GM18502 (cell line): ENCODE results near the gene FAM186B.

Experiments
- ATAC-seq: cut with Tn5 transposase; IDR thresholded peaks from one replicate; pipeline ENCODE4 v1.9.1; 2021; ENCODE audit warnings: mild to moderate bottlenecking; ENCODE audit not compliant: unreplicated experiment, poor library complexity

The FAM186B gene

GRCh38 chr12:49556391-49557186 is 48.9 kb downstream of the FAM186B start:
- ATAC-seq = no peak

DNA sequence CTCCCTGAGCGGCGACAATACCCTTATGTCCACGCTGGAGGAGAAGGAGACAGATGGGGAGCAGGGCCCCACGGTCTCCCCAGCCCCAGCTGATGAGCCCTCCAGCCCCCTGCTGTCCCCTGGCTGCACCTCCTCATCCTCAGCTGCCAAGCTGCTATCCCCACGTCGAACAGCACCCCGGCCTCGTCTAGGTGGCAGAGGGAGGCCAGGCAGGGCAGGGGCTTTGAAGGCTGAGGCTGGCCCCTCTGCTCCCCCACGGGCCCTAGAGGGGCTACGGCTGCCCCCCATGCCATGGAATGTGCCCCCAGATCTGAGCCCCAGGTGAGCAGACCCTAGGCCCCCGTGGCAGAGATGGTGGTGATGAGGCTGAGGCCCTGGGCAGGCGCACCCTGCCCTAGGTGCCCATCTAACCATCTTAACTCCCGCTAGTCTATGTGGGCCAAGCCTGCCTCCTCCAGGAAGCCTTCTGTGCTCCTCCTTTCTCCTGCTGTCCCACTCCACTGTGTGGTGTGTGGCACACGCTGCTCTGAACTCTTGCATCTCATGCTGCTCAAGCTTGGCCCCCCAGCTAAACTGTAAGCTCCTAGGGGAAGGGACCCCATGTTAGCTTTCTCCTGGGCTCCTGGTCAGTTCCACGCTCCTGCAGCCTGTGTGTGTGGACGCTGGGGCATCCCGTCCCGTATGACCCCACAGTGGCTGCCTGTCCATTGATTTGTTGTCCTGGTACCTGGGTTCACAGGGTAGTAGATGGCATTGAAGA is 49.6 kb downstream of the FAM186B start:
- ATAC-seq = no peak

DNA sequence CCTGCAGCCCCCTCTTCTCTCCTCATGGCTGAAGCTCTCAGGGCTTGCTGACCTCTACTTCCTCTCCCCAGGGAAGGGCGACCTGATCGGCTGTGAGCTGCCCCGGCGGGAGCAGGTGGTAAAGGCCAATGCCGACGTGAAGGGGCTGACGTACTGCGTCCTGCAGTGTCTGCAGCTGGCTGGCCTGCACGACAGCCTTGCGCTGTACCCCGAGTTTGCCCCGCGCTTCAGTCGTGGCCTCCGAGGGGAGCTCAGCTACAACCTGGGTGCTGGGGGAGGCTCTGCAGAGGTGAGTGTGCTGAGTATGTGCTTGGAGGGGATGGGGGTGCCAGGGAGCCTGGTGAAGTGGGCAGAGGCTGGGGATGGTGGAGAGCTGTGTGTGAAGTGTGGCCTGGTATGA is 51.2 kb downstream of the FAM186B start:
- ATAC-seq = no peak

- no peak for ATAC-seq
Measured at GRCh38 chr12:49553512-49554088, 51.8 kb downstream of the FAM186B start.

GRCh38 chr12:49552899-49553298 is 52.5 kb downstream of the FAM186B start:
- ATAC-seq = no peak

- no peak for ATAC-seq
Measured at GRCh38 chr12:49552425-49552824, 53.0 kb downstream of the FAM186B start.

DNA sequence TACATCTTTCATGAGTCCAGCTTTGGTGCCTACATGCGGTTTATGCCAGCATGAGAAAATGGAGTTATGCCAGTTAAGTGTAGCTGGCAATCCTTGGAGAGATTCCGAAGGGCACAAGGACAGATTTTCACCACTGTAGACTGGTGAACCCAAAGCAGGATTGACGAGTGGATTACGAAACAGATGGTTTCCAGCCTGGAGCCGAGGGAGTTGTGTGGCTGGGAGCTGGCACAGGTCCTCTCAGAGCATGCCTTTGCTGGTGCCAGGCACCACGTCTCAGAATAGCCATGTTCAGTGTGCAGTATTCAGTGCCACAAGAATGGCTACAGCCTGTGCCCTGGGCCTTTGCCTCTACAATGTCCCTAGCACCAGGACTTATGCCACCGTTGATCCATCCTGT is 53.4 kb downstream of the FAM186B start:
- no peak for ATAC-seq

DNA sequence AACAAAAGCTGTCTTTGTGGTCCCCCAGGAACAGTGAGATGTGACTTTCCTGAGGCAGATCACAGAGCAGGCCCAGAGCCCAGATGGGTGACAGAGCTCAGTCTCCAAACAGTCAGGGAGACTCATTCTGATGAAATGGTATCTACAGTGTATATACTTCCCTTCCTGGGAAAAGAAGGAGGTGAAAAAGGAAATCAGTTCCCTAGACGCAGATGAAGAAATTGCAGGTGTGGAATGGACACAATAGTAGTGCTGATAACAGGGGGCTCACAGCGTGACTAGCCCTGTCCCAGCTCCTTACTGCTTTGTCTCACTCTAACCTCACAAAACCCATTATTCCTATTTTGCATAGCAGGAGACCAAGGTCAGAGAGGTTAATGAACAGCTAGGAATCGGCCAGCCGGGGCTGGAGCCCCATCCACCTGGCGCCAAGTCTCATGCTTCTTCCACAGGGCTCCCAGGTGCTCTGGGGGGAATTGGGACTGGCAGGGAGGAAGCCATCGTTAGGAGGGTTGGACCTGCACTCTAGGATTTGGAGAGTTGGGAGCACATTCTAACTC is 54.7 kb downstream of the FAM186B start:
- ATAC-seq = no peak

GRCh38 chr12:49549735-49550692 is 55.4 kb downstream of the FAM186B start:
- ATAC-seq = no peak

DNA sequence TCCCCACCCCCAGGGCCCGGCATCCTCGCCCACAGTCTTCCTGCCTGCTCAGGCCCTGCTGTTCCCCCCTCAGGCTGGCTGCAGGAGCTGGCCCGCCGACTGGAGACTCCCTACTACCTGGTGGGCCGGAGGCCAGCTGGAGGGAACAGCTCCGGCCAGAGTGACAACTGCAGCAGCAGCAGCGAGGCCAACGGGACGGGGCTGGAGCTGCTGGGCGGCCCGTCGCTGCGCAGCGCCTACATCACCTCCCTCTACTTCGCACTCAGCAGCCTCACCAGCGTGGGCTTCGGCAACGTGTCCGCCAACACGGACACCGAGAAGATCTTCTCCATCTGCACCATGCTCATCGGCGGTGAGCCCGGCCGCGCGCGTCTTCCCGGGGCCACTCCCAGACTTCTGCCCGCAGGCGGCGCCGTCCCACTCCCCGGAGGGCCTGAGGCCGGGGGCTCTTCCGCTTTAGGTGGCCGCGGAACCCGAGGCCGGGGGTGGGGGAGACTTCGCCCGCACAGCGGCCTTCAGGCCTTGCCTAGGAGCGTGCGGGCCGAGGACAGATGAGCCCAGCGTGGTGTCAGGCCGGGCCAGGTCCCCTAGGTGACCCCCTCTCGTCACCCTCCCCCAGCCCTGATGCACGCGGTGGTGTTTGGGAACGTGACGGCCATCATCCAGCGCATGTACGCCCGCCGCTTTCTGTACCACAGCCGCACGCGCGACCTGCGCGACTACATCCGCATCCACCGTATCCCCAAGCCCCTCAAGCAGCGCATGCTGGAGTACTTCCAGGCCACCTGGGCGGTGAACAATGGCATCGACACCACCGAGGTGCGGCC is 56.4 kb downstream of the FAM186B start:
- no peak for ATAC-seq

GRCh38 chr12:49548481-49548821 is 57.0 kb downstream of the FAM186B start:
- ATAC-seq = no peak

- ATAC-seq = no peak
Measured at GRCh38 chr12:49547090-49547690, 58.2 kb downstream of the FAM186B start.

- ATAC-seq = no peak
Measured at GRCh38 chr12:49546481-49546880, 59.0 kb downstream of the FAM186B start.

- ATAC-seq = no peak
Measured at GRCh38 chr12:49545815-49546214, 59.6 kb downstream of the FAM186B start.

DNA sequence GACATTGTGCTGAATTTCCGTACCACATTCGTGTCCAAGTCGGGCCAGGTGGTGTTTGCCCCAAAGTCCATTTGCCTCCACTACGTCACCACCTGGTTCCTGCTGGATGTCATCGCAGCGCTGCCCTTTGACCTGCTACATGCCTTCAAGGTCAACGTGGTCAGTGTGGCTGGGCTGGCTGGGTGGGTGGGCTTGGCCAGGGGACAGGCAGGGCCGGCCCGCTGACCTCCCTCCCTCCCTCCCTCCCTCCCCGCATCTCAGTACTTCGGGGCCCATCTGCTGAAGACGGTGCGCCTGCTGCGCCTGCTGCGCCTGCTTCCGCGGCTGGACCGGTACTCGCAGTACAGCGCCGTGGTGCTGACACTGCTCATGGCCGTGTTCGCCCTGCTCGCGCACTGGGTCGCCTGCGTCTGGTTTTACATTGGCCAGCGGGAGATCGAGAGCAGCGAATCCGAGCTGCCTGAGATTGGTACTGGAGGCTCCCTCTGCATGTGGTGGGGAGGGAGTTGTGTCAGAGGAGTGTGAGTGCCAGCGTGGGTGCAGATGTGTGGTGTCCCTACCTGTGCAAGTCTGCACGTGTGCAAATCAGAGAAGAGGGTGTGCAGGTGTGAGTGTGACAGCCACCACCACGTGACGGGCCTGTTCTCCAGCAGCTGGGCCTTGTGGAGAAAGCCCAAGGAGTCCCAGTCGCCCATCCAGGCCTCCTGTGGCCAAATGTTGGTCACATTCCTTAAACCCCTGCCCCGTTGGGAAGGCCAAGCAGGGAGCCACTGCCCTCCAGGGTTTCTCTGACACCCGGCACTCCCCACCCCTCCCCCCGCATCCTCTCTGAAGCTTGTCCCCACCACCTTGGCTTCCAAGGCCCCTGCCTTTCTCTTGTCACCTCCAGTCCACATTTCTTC is 61.3 kb downstream of the FAM186B start:
- no peak for ATAC-seq

DNA sequence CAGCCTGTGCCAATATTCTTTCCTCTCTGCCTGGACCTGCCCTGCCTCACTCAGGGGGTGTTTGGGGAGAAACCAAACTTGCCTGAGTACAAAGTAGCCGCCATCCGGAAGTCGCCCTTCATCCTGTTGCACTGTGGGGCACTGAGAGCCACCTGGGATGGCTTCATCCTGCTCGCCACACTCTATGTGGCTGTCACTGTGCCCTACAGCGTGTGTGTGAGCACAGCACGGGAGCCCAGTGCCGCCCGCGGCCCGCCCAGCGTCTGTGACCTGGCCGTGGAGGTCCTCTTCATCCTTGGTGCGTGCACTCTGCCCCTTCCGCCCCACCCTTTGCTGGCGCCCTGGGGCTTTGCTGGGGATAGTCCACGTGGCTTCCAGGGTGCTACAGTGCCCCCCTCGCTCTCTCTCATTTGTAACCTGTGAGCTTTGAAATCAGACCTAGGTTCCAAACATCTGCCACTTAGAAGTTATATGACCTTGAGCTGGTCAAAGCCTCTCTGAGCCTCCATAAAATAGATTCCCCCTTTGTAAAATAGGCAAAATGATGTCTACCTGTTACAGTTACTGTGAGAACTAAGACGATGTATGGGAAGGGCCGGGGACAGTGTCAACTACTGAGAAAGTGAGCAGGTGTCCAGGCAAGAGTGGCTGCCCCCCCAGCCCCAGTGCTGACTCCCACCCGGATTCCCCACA is 62.1 kb downstream of the FAM186B start:
- no peak for ATAC-seq

DNA sequence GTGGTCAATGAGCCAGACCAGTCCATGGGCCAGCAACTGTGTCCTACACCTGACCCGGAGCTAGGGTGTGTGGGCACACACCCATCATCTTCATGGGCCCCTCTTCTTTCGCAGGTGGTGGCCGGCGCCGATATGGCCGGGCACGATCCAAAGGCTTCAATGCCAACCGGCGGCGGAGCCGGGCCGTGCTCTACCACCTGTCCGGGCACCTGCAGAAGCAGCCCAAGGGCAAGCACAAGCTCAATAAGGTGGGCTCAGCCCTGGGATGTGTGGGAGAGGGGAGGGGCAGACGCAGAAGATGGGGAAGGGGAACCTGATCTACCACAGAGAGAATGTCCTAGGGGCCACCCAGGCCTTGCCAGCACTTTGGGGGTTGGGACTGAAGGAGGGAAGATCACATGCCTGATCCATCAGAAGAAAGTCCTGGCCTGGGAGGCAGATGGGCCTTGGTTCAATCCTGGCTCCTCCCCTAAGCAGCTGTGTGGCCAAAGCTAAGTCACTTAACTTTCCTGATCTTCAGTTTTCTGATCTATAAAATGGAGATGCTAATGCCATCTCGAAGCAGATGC is 62.8 kb downstream of the FAM186B start:
- no peak for ATAC-seq
